SK-N-SH (cell line): Measurements from ENCODE around the gene CCNY.

ENCODE experiments used
- CTCF ChIP-seq: fragments of 200-600 bp; sonication (generic); IDR thresholded peaks from 2 replicates; pipeline ENCODE4 v1.6.1; 2017; ENCODE audit warnings: antibody characterized with exemption, mild to moderate bottlenecking, moderate library complexity
- EZH2phosphoT487 ChIP-seq: fragments of 200-600 bp; sonication (generic); IDR thresholded peaks from 2 replicates; pipeline ENCODE4 v1.6.1; 2017; ENCODE audit warnings: low read depth, mixed run types, mild to moderate bottlenecking, antibody characterized with exemption, moderate library complexity, borderline replicate concordance
- FOSL2 ChIP-seq: IDR thresholded peaks from 2 replicates; pipeline ENCODE4 v1.4.0; 2012; ENCODE audit warnings: low read depth, mild to moderate bottlenecking, moderate library complexity, borderline replicate concordance
- FOXJ3 ChIP-seq: sonication (generic); formaldehyde crosslinking; IDR thresholded peaks from 2 replicates; pipeline ENCODE4 v1.5.1; 2020; ENCODE audit warnings: mild to moderate bottlenecking, missing genetic modification reagents
- GABPA ChIP-seq: IDR thresholded peaks from 2 replicates; pipeline ENCODE4 v1.4.0; 2012; ENCODE audit warnings: low read depth, mild to moderate bottlenecking
- POLR2AphosphoS5 ChIP-seq: IDR thresholded peaks from 2 replicates; pipeline ENCODE4 v1.6.1; 2012; ENCODE audit warnings: low read depth, low read length
- USF2 ChIP-seq: fragments of 150-350 bp; IDR thresholded peaks from 2 replicates; pipeline ENCODE4 v1.6.1; 2017; ENCODE audit warnings: antibody characterized with exemption, low read length, low read depth, borderline replicate concordance
- YY1 ChIP-seq: IDR thresholded peaks from 2 replicates; pipeline ENCODE4 v1.4.0; 2012; ENCODE audit warnings: low read depth, mild to moderate bottlenecking

DNA sequence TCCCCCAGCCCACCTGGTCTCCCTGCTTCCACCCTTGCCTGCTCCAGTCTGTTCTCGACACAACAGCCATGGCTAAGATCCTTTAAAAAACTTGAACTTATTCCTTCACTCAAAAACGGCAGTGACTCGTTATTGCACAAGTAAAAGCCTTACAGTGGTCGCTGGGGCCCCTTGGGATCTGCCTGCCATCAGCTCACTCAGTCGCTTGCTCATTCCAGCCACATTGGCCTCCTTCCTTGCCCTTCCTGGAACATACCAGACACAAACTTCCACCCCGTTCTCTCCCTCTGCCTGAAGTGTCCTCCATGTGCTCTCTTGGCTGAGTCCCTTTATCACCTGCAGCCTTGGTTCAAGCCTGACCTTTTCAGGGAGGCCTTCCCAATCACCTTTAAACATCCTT, 4.7 kb downstream of the CCNY start:
- no peak for TF ChIP-seq USF2
- no peak for TF ChIP-seq CTCF
- no peak for TF ChIP-seq YY1
- no peak for TF ChIP-seq GABPA
- TF ChIP-seq FOXJ3 (CRISPR knock-in tag) = no peak
- no peak for TF ChIP-seq EZH2phosphoT487
- no peak for TF ChIP-seq POLR2AphosphoS5
- no peak for TF ChIP-seq FOSL2
